ENCODE results near the gene MALRD1. TPM values are rescaled to one million over a fixed set of nuclear protein-coding genes. Genes with fewer than 3 reads are reported as not detected.

MALRD1 gene
- total RNA-seq, 2 donors from 2014 or later = 0.26 to 1.3 TPM

- Histone ChIP-seq H3K4me1 (no peaks in the 10 kb centered on the region), H3K4me3 (no peak overlapping the region), H3K27ac (no peak overlapping the region), H3K27me3 (no peaks in the 10 kb centered on the region), H3K9me3 (no peaks in the 10 kb centered on the region), H3K36me3 (replicated peaks in 1 of 2; ENCODE audit: insufficient read depth in 1 of 2, low read depth in 2 of 2) (no peaks in the 10 kb centered on the region)
- DNase-seq (no peak), ATAC-seq (no peak)
- TF ChIP-seq CTCF (IDR thresholded peaks at IDR 0.05) (no peak), POLR2A (IDR thresholded peaks at IDR 0.05) (no peak)
- 75 to 76% methylated on average over 9 of the region's 9 CpGs for WGBS, 2 donors
- intact Hi-C loops (cut with DNase I) = no loop called here
Measured at GRCh38 chr10:19595212-19595845, 546.7 kb downstream of the MALRD1 start.

- intact Hi-C loops (cut with DNase I) = no loop called here
- no peak for DNase-seq
- no peak overlapping the region for H3K27ac ChIP-seq
- TF ChIP-seq CTCF (IDR thresholded peaks at IDR 0.05) (no peak), POLR2A (IDR thresholded peaks at IDR 0.05) (no peak)
- H3K4me1 ChIP-seq = no peaks in the 10 kb centered on the region
- no peak for ATAC-seq
- no peaks in the 10 kb centered on the region for H3K27me3 ChIP-seq
- H3K36me3 ChIP-seq (replicated peaks in 1 of 2; ENCODE audit: insufficient read depth in 1 of 2, low read depth in 2 of 2) = no peaks in the 10 kb centered on the region
- 58 to 75% methylated on average over 2 of the region's 2 CpGs for WGBS, 2 donors
- no peak overlapping the region for H3K4me3 ChIP-seq
- H3K9me3 ChIP-seq = no peaks in the 10 kb centered on the region
Measured at GRCh38 chr10:19605806-19606205, 557.2 kb downstream of the MALRD1 start.

GRCh38 chr10:19606968-19607367 is 558.4 kb downstream of the MALRD1 start:
- 59 to 66% methylated on average over 4 of the region's 4 CpGs for WGBS, 2 donors

GRCh38 chr10:19611775-19612174 is 563.2 kb downstream of the MALRD1 start:
- ATAC-seq = no peak
- Histone ChIP-seq H3K36me3 (replicated peaks in 1 of 2; ENCODE audit: insufficient read depth in 1 of 2, low read depth in 2 of 2) (no peaks in the 10 kb centered on the region), H3K9me3 (no peaks in the 10 kb centered on the region), H3K4me3 (no peak overlapping the region), H3K27me3 (no peaks in the 10 kb centered on the region), H3K27ac (no peak overlapping the region), H3K4me1 (no peaks in the 10 kb centered on the region)
- intact Hi-C loops (cut with DNase I) = no loop called here
- DNase-seq = no peak
- TF ChIP-seq CTCF (IDR thresholded peaks at IDR 0.05) (no peak), POLR2A (IDR thresholded peaks at IDR 0.05) (no peak)

More at GRCh38 chr10:19606968-19607367, 558.4 kb downstream of the MALRD1 start:
- Histone ChIP-seq H3K36me3 (replicated peaks in 1 of 2; ENCODE audit: insufficient read depth in 1 of 2, low read depth in 2 of 2) (no peaks in the 10 kb centered on the region), H3K27ac (no peak overlapping the region), H3K4me3 (no peak overlapping the region), H3K27me3 (no peaks in the 10 kb centered on the region), H3K9me3 (no peaks in the 10 kb centered on the region), H3K4me1 (no peaks in the 10 kb centered on the region)
- intact Hi-C loops (cut with DNase I) = no loop called here
- TF ChIP-seq CTCF (IDR thresholded peaks at IDR 0.05) (no peak), POLR2A (IDR thresholded peaks at IDR 0.05) (no peak)
- DNase-seq (no peak), ATAC-seq (no peak)

- 51 to 64% methylated on average over 2 of the region's 2 CpGs for WGBS, 2 donors
- Histone ChIP-seq H3K36me3 (replicated peaks in 1 of 2; ENCODE audit: insufficient read depth in 1 of 2, low read depth in 2 of 2) (no peaks in the 10 kb centered on the region), H3K9me3 (no peaks in the 10 kb centered on the region), H3K27ac (no peak overlapping the region), H3K4me1 (no peaks in the 10 kb centered on the region), H3K27me3 (no peaks in the 10 kb centered on the region), H3K4me3 (no peak overlapping the region)
- TF ChIP-seq CTCF (IDR thresholded peaks at IDR 0.05) = no peak
- no peak for TF ChIP-seq POLR2A (IDR thresholded peaks at IDR 0.05)
- DNase-seq = no peak
- intact Hi-C loops (cut with DNase I) = no loop called here
- ATAC-seq = no peak
Measured at GRCh38 chr10:19616966-19617365, 568.4 kb downstream of the MALRD1 start.

All from body of pancreas (tissue), 4 donors.